ENCODE data around the gene SCN5A.

SCN5A gene

GRCh38 chr3:38601956-38602550, 47.4 kb downstream of the SCN5A start:
- H3K27ac ChIP-seq = no peak overlapping the region
- TF ChIP-seq CTCF (conservative IDR thresholded peaks at IDR 0.05) = no peak

GRCh38 chr3:38600551-38600950, 48.9 kb downstream of the SCN5A start:
- TF ChIP-seq CTCF (conservative IDR thresholded peaks at IDR 0.05) = no peak

GRCh38 chr3:38599886-38600285, 49.6 kb downstream of the SCN5A start:
- no peak for TF ChIP-seq CTCF (conservative IDR thresholded peaks at IDR 0.05)
- no peak overlapping the region for H3K27ac ChIP-seq

More at GRCh38 chr3:38600551-38600950, 48.9 kb downstream of the SCN5A start:
- H3K27ac ChIP-seq = no peak overlapping the region

GRCh38 chr3:38598791-38599190, 50.7 kb downstream of the SCN5A start:
- TF ChIP-seq CTCF (conservative IDR thresholded peaks at IDR 0.05) = no peak
- no peak overlapping the region for H3K27ac ChIP-seq

- no peak overlapping the region for H3K27ac ChIP-seq
- no peak for TF ChIP-seq CTCF (conservative IDR thresholded peaks at IDR 0.05)
Measured at GRCh38 chr3:38597502-38598060, 51.9 kb downstream of the SCN5A start.

- TF ChIP-seq CTCF (conservative IDR thresholded peaks at IDR 0.05) = no peak
- H3K27ac ChIP-seq = no peak overlapping the region
Measured at GRCh38 chr3:38595393-38595792, 54.1 kb downstream of the SCN5A start.

- no peak for TF ChIP-seq CTCF (conservative IDR thresholded peaks at IDR 0.05)
- no peak overlapping the region for H3K27ac ChIP-seq
Measured at GRCh38 chr3:38590521-38590920, 59.0 kb downstream of the SCN5A start.

Measured in VCaP (cell line).